GDM1 (cell line): ENCODE results near the gene SINHCAF.
"Not testable (repeated sequence)": the region's sequence is repeated elsewhere in the genome, so short reads cannot be mapped to it uniquely, and the experiment has no call there.

Source experiments
- DNase-seq: peaks from one replicate; lab custom pipeline; 2025; lab: John Stamatoyannopoulos, UW

The SINHCAF gene

GRCh38 chr12:31325877-31326631 is at the start of gene SINHCAF:
Gene SINHCAF, minus strand, starts transcription at chr12:31326150. Its CDS starts 27,946 bp downstream, at chr12:31298204.
- DNase-seq: peak; percentile 98

GRCh38 chr12:31375422-31375821 is 49.5 kb upstream of the SINHCAF start:
- not testable (repeated sequence) for DNase-seq

- DNase-seq: no peak
Measured at GRCh38 chr12:31371256-31371620, 45.3 kb upstream of the SINHCAF start.

GRCh38 chr12:31370531-31371255 is 44.7 kb upstream of the SINHCAF start:
- DNase-seq: no peak

GRCh38 chr12:31369712-31370521 is 44.0 kb upstream of the SINHCAF start:
- no peak for DNase-seq

- DNase-seq: no peak
Measured at GRCh38 chr12:31368666-31369361, 42.9 kb upstream of the SINHCAF start.

GRCh38 chr12:31366104-31366621 is 40.2 kb upstream of the SINHCAF start:
- no peak for DNase-seq

GRCh38 chr12:31363831-31364230 is 37.9 kb upstream of the SINHCAF start:
- DNase-seq: no peak

GRCh38 chr12:31363416-31363809 is 37.5 kb upstream of the SINHCAF start:
- DNase-seq: no peak

- peak; percentile 62 for DNase-seq
Measured at GRCh38 chr12:31362759-31363415, 36.9 kb upstream of the SINHCAF start.

- DNase-seq: no peak
Measured at GRCh38 chr12:31362115-31362758, 36.3 kb upstream of the SINHCAF start.

- no peak for DNase-seq
Measured at GRCh38 chr12:31361730-31362114, 35.8 kb upstream of the SINHCAF start.

- DNase-seq: no peak
Measured at GRCh38 chr12:31355747-31356107, 29.8 kb upstream of the SINHCAF start.

GRCh38 chr12:31353750-31354708 is 28.1 kb upstream of the SINHCAF start:
- no peak for DNase-seq

GRCh38 chr12:31346267-31346666 is 20.3 kb upstream of the SINHCAF start:
- DNase-seq: no peak

- DNase-seq: no peak
Measured at GRCh38 chr12:31343139-31343538, 17.2 kb upstream of the SINHCAF start.

GRCh38 chr12:31342286-31342685 is 16.3 kb upstream of the SINHCAF start:
- DNase-seq: no peak

- DNase-seq: no peak
Measured at GRCh38 chr12:31339831-31340622, 14.1 kb upstream of the SINHCAF start.

- no peak for DNase-seq
Measured at GRCh38 chr12:31337952-31338351, 12.0 kb upstream of the SINHCAF start.
